ENCODE measurements around the gene ADCK2.
"Not testable (repeated sequence)": the region's sequence is repeated elsewhere in the genome, so short reads cannot be mapped to it uniquely, and the experiment has no call there.

The ADCK2 gene

DNA sequence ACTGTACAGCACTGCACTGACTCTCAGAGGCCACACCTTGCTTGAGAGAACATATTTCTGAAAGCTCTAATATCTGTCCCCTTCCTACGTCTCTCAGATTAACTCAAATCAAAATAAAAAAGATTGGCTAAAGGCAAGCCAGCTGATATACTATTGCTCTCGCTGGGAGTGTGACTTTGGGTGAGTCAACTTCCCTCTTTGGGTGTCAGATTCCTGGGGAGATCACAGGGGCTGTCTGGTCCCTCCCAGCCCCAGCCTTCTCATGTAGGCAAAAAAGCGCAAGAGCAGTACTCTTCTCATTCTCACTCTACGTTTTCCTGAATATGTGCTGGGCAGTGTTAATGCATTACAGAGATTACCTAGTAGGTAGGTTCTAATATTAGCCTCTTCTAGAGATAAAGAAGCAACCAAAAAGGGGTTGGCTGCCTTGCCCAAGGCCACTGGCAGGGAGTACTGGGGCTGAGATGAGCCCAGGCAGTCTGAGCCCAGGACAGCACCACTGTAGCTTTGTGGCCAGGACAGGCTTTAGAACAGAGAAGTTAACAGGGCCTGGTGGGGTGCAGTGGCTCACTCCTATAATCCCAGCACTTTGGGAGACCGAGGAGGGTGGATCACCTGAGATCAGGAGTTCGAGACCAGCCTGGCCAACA lies 23.1 kb upstream of the ADCK2 start:
- no peak for DNase-seq

DNA sequence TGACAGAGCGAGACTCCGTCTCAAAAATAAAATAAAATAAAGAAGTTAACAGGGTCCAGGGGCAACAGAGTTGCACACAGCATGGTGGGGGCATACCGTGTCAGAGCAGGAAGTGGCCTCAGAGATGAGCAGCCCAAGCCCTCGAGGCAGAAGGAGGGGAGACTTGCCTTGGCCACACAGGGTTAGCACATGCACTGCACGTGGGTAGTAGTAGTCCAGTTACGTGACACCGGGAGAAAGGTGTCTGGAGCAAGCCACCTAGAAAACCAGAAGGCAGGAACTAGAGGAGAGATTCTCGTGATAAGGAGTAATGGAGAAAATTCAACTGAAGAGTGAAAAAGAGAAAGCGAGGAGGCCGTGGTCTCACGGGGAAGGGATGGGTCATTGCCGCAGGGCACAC lies 22.4 kb upstream of the ADCK2 start:
- DNase-seq: no peak

DNA sequence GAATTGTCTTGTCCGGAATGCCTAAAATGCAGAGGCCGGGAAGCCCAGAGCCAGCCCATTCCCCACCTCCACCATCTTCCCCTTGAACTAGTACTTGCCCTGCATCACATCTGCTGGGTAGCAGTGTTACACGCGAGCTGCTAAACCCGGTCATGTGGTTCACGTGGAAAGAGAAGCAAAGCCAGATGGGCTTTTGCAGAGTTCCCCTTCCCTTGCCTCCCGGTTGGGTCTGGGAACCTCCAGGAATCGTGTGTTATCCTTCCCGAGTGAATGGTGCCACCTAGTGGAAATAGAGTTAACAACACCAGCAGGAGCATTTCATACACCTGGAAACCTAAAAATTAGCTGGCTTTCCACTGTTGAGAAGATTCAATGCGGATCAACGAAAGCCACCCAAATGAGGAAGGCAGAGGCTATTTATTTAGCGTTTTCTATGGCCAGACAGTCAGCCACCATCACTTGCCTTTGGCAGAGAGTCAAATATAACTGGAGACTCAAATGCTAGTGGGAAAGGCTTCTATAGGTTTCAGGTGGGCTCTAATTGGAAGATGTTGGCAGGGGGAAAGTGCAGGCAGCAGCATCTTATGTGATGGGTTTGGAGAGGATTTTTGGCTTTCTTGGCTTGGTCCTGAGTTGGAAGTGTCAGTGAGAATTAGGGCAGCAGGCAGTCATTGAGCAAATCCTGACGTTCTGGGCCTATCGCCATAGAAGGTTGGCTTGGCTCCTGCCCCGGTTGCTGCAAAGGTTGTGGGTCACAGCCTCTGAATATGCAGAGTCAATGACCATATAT lies 19.2 kb upstream of the ADCK2 start:
- no peak for DNase-seq

DNA sequence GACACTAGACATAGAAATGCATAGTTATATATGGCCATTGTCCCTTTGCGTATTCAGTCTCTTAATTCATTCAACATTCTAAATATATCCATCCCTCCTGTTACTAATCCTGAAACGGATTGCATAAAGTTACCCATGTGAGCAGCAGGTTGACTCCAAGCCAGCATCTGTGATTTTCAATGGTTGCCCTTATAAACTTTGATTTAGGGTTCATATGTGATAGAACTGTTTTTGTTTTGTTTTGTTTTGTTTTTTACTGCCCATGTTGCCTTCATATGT lies 18.7 kb upstream of the ADCK2 start:
- DNase-seq: no peak

DNA sequence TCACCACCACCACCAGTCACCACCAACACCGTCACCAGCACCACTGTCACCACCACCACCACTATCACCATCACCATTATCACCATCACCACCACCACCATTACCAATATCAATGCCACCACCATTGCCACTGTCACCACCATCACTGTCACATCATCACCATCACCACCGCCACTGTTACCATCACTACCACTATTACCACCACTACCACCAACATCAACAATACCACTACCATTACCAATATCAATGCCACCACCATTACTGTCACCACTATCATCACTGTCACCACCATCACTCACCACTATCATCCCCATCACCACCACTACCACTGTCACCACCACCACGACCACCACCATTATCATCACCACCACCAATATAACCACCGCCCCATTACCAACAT lies 18.1 kb upstream of the ADCK2 start:
- DNase-seq: no peak

DNA sequence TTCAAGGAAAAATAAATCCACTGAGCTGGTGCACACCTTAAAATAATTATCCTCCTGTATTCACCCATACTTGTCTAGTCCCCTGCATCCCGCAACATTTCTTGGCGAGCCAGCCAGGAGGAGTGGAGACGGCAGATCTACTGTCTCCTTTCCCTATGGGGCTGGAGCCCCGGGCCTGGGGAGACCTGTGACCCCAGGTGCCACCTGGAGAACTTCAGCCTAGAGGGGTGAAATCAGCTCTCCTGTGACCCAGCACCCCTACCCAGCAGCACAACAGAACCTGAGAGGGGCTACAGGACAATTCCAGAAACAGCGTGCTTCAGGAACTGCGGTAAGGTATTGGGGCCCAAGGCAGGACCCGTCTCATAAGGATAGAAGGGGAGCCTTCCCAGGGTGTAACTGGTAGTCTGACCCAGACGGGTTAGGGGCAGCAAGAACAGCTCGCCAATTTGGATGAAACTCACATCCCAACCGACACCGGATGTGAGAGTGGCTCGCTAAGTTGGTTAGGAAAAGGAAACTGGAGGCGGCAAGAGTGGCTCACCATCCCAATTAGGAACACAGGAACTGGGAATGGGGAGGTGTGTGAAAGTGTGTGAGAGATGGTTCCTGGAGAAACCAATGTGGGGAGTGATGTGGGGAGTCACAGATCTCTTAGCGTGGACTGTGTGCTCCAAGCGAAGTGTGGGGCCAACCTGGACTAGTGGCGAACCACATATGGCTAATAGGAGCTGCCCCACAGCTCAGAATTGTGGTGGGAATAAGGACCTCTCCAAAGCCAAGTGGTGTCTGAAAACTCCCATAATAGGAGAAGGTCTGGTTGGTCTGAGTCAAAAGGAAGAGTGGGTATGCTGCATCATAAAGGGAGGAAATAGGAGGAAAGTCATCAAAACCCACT lies 17.0 kb upstream of the ADCK2 start:
- DNase-seq: no peak

DNA sequence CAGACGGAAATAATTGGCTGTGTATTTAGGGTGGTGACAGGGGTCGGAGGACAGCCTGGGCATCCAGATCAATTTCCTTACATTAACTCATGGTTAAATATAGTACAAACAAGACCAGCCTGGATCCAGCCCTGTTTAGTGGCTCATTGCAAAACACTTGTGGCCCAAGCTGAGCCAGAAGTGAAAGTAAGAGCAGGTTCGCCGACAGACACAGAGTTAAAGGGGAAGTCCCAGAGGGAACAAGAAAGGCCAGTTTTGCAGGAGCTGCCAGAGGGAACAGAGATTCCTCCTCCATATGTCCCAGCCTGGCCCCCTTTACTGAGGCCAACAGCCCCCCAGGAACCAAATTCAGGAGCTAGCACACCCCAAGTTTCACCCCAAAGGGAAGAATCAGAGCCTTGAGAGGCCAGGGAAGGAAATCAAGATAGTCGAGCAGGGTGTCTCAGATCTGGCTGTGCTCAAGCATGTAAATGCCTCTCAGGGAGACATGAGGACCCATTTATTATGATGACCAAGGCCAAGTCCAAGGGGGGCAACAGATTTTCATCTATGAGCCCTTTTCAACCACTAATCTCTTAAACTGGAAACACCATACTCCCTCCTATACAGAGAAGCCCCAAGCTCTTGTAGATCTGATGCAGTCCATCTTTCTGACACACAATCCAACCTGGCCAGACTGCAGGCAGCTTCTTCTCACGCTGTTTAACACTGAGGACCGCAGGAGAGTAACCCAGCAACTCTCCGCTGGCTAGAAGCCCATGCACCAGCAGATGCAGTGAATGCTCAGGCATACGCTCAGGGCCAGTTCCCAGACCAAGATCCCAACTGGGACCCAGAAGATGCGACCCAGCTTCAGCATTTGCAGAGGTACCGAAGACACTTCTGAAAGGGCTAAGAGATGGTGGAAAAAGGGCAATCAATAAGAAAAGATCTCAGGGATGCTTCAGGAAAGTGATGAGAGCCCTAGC lies 15.9 kb upstream of the ADCK2 start:
- peak; percentile 13 for DNase-seq

DNA sequence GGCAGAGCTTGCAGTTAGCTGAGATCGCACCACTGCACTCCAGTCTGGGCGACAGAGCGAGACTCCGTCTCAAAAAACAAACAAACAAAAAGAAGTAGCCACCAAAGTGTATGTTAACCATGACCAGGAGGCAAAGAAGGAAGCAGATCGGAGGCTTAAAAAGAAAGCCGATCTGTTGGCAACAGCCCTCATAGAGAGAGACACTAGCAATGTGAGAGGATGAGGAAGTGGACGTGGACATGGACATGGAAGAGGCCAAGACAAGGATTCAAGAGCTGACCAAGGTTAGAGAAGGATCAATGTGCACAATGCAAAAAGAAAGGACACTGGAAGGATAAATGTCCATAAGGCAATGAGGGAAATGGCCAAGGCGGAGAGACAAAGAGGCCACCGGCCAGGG lies 14.9 kb upstream of the ADCK2 start:
- DNase-seq: no peak

DNA sequence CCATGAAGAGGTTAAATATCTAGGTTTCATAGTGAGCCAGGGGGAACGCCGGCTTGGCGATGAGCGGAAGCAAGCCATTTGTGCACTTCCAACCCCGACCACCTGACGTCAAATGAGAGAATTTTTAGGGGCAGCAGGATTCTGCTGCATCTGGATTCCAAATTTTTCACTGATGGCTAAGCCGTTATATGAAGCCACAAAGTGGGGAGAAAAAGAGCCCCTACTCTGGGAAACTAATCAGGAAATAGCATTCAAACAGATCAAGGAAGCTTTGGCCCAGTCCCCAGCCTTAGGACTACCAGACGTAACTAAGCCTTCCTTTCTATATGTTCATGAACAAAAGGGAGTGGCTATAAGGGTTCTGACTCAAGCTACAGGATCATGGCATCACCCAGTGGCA lies 12.9 kb upstream of the ADCK2 start:
- DNase-seq: no peak

DNA sequence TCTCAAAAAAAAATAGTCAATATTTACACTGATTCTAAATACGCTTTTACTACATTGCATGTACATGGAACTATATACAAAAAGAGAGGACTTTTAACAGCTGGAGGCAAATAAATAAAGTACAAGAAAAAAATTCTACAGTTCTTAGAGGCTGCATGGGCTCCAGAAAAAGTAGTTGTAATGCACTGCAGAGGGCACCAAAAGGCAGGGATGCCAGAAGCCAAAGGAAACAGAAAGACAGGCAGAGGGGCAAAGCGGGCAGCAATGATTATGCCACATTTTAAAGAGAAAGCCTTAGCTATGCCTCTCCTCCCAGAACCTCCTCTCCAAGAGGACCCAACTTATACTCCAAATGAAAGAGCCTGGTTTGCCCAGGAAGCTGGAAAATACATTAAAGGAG lies 11.6 kb upstream of the ADCK2 start:
- DNase-seq: no peak

DNA sequence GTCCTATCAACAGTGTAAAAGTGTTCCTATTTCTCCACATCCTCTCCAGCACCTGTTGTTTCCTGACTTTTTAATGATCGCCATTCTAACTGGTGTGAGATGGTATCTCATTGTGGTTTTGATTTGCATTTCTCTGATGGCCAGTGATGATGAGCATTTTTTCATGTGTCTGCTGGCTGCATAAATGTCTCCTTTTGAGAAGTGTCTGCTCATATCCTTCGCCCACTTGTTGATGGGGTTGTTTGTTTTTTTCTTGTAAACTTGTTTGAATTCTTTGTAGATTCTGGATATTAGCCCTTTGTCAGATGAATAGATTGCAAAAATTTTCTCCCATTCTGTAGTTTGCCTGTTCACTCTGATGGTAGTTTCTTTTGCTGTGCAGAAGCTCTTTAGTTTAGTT lies 9.8 kb upstream of the ADCK2 start:
- DNase-seq: not testable (repeated sequence)

DNA sequence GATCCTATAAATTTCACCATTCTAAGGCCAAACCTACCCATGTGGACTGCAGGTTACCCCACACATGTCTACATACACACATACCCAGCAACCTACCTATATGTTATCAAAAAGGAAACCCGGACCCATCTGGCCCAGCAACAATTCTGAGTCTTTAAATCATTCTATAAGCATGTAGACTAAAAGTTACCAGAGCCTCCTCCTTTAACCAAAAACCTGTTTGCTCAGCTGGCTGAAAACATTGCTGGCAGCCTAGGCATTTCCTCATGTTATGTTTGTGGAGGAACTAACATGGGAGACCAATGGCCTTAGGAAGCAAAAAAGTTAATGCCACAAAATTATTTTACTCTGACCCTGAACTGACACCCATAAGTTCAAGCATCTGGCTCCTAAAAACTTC lies 5.3 kb upstream of the ADCK2 start:
- no peak for DNase-seq

DNA sequence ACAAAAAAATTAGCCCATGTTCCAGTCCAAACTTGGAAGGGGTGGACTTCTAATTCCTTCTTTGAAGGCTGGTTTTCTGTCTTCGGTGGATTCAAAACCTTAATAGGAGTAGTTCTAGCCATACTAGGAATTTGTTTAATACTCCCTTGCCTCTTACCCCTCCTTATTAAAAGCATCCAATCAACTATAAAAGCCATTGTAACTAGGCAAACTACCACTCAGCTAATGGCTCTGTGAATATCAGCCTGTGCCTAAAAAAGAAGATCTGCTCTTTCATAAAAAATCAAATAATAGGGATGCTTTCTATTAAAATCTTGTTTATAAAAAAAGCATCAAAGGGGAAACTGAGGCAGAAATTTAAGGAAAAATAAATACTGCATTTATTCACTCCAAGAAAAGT lies 4.1 kb upstream of the ADCK2 start:
- DNase-seq: no peak

DNA sequence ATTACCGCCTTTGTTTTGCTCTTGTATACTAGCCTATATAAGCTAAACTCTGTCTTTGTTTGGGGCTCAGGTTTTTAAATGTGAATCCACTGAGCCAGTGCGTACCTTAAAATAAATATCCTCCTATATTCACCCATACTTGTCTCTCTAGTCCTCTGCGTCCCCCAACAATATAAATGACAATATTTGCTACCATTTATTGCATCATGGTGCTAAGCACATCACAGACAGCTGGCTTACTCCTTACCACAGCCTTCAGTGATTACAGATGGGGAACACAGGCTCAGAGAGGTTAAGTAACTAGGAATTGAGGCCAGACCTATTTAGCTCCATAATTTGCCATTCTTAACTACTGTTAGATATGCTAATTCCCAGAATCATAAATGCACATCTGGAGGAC lies 3.4 kb upstream of the ADCK2 start:
- DNase-seq: no peak

DNA sequence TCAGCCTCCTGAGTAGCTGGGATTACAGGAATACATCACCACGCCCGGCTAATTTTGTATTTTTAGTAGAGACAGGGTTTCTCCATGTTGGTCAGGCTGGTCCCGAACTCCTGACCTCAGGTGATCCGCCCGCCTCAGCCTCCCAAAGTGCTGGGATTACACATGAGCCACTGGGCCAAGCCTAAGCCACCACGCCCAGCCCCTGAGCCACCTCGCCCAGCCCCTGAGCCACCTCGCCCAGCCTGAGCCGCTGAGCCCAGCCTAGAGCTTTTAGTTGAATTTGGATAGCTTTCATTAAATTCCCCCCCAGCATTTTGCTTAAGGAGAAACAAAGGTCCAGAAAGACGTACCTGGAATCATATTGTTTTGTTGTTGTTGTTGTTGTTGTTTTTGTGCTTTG lies 2.9 kb upstream of the ADCK2 start:
- not testable (repeated sequence) for DNase-seq

DNA sequence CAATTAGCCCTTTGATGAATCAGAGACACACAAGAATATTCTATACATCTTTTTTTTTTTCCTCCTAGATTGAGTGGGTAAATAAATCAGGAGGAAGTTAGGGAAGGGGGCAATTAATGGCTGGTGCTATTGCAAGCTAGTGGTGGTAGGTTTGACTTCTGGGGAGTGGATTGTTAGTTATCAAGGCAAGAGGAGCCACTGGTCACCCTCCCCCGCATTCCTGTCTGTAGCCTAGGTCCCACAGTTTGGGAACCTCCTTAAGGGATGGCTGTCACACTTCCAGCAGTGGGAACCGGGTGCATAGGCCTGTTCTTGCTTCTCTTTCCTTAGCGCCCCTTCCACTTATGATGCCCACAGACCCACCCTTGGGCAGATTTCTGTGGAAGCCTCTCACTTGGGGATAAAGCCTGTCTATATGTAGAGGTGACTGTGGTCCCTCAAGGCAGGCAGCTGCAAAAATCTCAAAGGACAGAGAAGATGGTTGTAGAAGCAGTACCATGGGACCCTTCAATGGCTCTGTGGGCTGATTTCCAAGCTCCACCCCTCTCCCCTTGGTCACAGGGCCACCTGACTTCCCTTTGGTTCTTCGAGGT lies 2.3 kb upstream of the ADCK2 start:
- no peak for DNase-seq

DNA sequence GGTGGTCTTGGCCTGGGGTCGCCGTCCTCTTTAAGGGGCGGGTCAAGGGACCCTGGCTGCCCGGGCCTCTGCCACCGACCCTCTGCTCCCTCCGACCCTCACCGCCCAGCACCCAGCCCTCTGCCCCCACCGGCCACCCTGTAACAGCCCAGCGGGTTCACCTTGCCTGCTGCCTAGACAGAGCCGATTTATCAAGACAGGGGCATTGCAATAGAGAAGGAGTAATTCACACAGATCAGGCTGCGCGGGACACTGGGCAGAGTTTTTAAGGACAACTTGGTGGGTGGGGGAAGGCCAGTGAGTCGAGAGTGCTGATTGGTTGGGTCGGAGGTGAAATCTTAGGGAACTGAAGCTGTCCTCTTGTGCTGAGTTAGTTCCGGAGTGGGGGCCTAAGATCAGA lies 779 bp upstream of the ADCK2 start:
- DNase-seq: no peak

DNA sequence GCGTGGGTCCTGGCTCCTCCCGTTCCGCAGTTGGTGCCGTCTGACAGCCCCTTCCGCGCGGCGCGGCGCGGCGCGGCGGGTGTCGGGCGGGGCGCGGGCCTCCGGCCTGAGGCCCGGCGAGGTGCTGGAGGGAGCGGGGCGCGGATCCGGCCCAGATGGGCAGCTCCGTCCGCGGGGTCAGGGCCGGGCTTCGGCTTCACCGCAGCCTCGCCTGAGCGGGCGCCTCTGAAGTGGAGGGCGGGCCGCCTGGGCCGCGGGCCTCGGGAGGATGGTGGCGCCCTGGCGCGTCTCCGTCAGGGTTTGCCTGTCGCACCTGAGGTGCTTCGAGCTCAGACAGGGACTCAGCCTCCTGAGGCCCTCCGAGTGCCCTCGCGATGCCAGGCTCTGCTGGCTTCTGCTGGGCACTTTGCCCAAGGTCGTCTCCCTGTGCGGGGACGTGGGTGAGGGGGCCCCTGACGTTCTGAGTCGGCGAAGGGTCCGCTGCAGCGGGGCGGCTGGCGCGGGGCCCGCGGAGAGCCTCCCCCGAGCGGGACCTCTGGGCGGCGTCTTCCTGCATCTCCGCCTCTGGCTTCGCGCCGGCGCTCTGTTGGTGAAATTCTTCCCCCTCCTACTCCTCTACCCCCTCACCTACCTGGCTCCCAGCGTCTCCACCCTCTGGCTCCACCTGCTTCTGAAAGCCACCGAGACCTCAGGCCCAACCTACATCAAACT lies 473 bp downstream of the ADCK2 start:
- DNase-seq: peak; percentile 60

DNA sequence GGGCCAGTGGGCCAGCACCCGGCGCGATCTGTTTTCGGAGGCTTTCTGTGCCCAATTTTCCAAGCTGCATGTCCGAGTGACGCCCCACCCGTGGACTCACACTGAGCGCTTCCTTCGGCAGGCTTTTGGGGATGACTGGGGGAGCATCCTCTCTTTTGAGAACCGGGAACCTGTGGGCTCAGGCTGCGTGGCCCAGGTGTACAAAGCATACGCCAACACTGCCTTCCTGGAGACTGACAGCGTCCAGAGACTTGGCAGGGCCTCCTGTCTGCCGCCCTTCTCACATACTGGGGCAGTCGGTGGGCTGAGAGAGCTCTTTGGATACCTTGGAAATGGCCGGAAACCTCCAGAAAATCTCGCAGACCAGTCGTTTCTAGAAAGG lies 1.0 kb downstream of the ADCK2 start:
- DNase-seq: no peak

DNA sequence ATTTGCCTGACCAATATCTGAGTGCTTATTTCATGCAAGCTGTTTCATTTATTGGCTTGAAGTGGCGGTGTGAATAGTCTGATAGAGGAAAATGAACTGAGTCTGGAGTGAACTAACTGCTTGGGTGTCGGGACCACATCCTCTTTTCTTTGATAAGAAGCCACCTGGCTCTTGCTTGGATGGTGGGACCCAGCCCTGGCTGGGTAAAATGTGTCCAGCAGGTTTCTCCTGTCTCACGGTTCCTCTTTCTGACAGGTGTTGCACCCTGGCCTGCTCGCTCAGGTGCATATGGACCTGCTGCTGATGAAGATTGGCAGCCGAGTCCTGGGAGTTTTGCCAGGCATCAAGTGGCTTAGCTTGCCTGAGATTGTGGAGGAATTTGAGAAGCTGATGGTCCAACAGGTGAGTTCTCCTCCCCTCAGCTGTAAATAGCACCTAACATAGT lies 1.6 kb downstream of the ADCK2 start:
- no peak for DNase-seq

DNA sequence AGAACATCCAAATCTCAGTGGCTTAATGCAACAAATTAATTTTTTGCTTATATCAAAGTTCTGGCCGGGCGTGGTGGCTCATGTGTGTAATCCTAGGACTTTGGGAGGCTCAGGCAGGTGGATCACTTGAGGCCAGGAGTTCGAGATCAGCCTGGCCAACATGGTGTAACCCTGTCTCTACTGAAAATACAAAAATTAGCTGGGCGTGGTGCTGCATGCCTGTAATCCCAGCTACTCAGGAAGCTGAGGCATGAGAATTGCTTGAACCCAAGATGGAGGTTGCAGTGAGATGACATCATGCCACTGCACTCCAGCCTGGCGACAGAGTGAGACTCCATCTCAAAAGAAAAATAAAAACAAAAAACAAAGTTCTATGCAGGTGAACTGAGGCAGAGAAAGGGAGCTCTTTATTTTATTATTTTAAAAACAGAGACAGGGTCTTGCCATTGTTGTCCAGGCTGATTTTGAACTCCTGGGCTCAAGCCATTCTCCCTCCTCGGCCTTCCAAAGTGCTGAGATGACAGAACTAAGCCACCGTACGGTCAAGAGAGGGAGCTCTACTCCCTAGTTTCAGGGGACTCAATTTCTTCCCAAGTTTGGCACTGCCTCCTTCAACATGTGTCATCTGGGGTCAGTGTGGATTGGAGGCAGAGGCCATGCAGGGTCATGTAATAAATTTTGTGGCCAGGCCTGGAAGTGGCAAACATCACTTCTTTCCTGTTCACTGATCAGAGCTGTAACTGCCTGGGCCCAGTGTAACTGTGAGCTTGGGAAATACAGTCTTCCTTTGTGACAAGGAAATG lies 2.4 kb downstream of the ADCK2 start:
- no peak for DNase-seq

All from stimulated activated CD4-positive, alpha-beta T cell treated with anti-CD3 and anti-CD28 coated beads, Interleukin-12 subunit alpha, Interleukin-12 subunit beta, amount 100 ng/mL, for 4 hours (primary cell).